Mucosa of descending colon (tissue), 3 donors: ENCODE results near the gene SSBP3. TPM values are rescaled to one million over a fixed set of nuclear protein-coding genes. Genes with fewer than 3 reads are reported as not detected.
A peak's percentile ranks its signal among the peaks of the same experiment; 100 is the strongest.

Source experiments
- ATAC-seq: fragments of 200-7000 bp; cut with Tn5 transposase; one replicate; pipeline ENCODE4 v1.9.1; 2020; ENCODE audit warnings: mild to moderate bottlenecking, moderate library complexity
- DNase-seq, 3 donors: peaks; one replicate each; pipeline ENCODE4 v3.0.0-alpha.2; 2020
- H3K36me3 ChIP-seq: fragments of 200-600 bp; one replicate; pipeline ENCODE4 v1.8.0; 2021; ENCODE audit warnings: low read depth, mild to moderate bottlenecking
- H3K4me1 ChIP-seq: fragments of 200-600 bp; one replicate; pipeline ENCODE4 v1.8.0; 2021; ENCODE audit warnings: low read depth, mild to moderate bottlenecking
- H3K4me3 ChIP-seq: fragments of 200-600 bp; one replicate; pipeline ENCODE4 v1.8.0; 2021; ENCODE audit warnings: mild to moderate bottlenecking
- H3K9me3 ChIP-seq: fragments of 200-600 bp; one replicate; pipeline ENCODE4 v1.8.0; 2021; ENCODE audit warnings: mild to moderate bottlenecking
- CTCF ChIP-seq: fragments of 200-600 bp; IDR thresholded peaks from one replicate; pipeline ENCODE4 v1.8.0; 2022; ENCODE audit warnings: antibody characterized with exemption, mild to moderate bottlenecking
- intact Hi-C, 2 donors: fragments of 100-400 bp; cut with DNase I in 1 of 2; cut with micrococcal nuclease in 1 of 2; formaldehyde crosslinking; loops; one replicate each; pipeline versions ENCODE4 v1.11.0 to v1.11.1; 2022; cut with DNase I, micrococcal nuclease
- total RNA-seq, 3 donors: library from RNA; stranded (reverse); fragmentation: NEBNext Ultra II Directional in 2 of 3; extraction: Animal tissue kit (Norgen Biotek cat#: 25700) in 2 of 3; gene quantifications; one replicate each; pipeline versions ENCODE4 v1.2.1 to v1.2.4, GENCODE V29; 2021 to 2023
- donor health status: DM: no; HTN: no; CAD: no; lungs with moderate emphysema.
- donor health status: DM: no; HTN: no; CAD: no.
- donor health status: DM: no; HTN: yes; CAD: no.

The SSBP3 gene
- total RNA-seq, 3 donors from 2014 or later = 77.8 to 85.1 (median 82.0) TPM

DNA sequence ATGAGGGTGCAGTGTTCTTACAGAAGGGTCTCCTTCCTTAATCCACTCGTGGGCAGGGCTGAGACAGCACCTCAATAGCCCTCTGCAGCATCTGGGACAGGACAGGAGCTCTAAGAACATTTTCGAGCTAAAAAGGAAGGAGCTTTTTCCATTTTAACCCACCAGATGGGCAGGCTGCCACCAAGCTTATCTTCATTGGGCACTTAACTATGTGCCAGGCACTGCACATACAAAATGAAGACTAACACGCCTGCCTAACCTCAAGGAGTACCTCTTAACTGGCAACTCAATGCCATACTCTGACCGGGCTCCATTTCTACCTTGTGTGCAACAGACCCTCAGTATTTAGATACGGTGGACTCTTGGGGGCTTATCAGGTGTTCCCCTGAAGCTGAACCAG lies 48.2 kb downstream of the SSBP3 start:
- no peaks in the 10 kb centered on the region for H3K36me3 ChIP-seq
- no peak for DNase-seq
- no peaks in the 10 kb centered on the region for H3K9me3 ChIP-seq
- no peak for TF ChIP-seq CTCF
- no peak overlapping the region for H3K4me3 ChIP-seq
- intact Hi-C loops = no loop called here
- peaks cover 20% of the 10 kb centered on the region for H3K4me1 ChIP-seq
- no peak for ATAC-seq

DNA sequence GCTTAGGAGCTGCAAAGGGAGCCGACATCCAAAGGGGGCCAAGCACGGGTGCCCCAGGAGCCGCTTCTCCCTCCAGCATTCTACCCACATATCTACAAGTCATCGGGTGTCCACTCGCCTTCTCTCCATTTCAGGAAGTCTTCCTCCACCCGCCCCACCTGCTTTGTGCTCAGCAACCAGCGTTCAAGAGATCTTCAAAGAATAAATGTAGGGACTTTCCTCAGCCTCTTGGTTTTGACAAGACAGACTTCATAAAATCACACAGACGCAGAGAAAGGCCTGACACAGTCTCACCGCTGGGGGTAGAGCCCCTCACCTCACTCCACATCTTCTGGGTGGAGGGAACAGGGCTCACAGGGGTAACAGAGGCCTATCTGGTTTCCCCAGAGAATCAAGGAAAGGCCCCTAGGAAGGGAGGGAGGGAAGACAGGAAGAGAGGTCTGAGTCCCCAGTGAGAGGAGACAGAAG lies 49.5 kb downstream of the SSBP3 start:
- no peaks in the 10 kb centered on the region for H3K36me3 ChIP-seq
- TF ChIP-seq CTCF = no peak
- DNase-seq (no peak), ATAC-seq (peak; percentile 61)
- intact Hi-C loops = no loop called here
- no peak overlapping the region for H3K4me3 ChIP-seq
- no peaks in the 10 kb centered on the region for H3K9me3 ChIP-seq
- H3K4me1 ChIP-seq = peaks cover 20% of the 10 kb centered on the region

DNA sequence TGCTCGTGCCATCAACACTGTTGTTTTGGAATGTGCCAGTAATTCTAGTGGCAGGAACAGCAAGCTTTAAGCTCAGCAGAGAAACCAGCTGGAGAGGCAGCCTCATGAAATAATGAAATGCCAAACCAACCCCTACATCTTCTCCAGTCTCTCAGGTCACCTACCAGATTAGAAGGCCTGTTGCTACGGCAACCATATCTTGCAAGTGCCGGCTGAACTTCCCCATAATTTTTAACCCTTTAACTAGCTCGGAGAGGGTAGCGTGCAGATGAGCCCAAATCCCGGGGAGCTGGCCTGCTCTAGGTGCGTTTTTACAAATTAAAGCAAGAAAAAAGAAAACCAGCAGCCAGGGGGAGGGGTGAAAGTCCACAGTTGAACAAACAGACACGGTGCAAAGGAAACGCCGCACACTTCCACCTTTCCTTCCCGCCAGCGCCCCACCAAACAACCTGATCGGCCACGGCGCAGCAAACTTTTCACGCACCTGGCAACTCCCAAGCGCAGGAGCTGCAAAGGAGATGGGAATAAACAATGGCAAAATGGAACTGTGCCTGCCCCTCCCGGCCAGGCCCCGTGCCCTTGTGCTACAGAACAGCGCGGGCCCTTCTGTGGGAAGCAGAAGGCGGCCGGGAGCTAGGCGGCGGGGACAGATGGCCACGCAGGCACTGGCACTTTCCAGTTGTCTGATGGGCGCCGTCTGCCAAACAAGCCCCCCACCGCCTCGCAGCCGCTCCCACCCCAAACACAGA lies 50.1 kb downstream of the SSBP3 start:
- DNase-seq = peak in 2 of 3 donors; percentile 59 to 66

DNA sequence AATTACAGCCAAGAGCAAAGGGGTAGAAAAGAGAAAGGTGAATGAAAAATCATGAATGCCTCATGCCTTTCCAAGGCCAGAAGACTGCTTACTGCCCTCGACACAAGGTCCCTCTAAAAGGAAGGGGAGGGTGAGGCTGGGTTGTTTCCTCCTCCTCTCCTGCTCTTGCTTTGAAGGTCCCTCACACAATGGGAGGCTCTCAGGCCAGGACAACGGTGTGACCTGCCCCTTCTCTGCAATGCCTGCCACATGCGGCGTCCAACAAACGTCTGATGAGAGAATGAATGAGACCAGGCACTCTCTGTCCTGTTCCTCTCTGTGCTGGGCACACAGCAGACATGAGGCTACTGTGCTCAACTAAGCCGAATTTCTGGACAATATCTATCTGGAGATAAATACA lies 51.3 kb downstream of the SSBP3 start:
- Histone ChIP-seq H3K4me1 (peaks cover 20% of the 10 kb centered on the region), H3K4me3 (no peak overlapping the region), H3K9me3 (no peaks in the 10 kb centered on the region), H3K36me3 (no peaks in the 10 kb centered on the region)
- DNase-seq = no peak
- no peak for ATAC-seq
- no peak for TF ChIP-seq CTCF
- intact Hi-C loops = no loop called here

More for the DNA sequence above, 50.1 kb downstream of the SSBP3 start:
- intact Hi-C loops = no loop called here
- H3K4me1 ChIP-seq = peaks cover 20% of the 10 kb centered on the region
- peak; percentile 69 for ATAC-seq
- H3K36me3 ChIP-seq = no peaks in the 10 kb centered on the region
- H3K4me3 ChIP-seq = no peak overlapping the region
- TF ChIP-seq CTCF = no peak
- no peaks in the 10 kb centered on the region for H3K9me3 ChIP-seq

DNA sequence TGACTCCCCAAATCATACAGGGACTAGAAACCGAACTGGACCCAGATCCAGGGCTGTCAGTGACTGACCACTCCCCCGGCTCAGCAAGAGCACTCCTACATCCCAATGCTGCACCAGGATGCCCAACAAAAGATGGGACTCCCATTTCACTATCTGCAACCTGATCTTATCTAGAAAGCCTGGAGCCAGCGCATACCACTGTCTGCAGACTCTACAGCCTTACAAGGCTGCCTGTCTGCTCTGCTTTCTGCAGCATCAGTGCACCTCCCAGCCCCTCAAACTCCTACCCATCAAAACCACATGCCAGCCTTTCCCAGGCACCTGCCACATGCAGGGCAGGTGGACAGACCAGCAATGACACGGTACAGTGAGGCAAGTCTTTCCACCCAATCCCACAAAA lies 52.2 kb downstream of the SSBP3 start:
- H3K4me1 ChIP-seq = peaks cover 20% of the 10 kb centered on the region
- DNase-seq (no peak), ATAC-seq (no peak)
- no peaks in the 10 kb centered on the region for H3K9me3 ChIP-seq
- no peaks in the 10 kb centered on the region for H3K36me3 ChIP-seq
- TF ChIP-seq CTCF = no peak
- intact Hi-C loops = no loop called here
- H3K4me3 ChIP-seq = no peak overlapping the region
